ENCODE measurements around the gene UTP20. TPM values are rescaled to one million over a fixed set of nuclear protein-coding genes. Genes with fewer than 3 reads are reported as not detected.

The UTP20 gene
- polyA plus RNA-seq (ENCODE audit: insufficient read length): 22.3 TPM
- long read RNA-seq, donor 1: 0 reads
- long read RNA-seq, donor 2: 0 reads
- long read RNA-seq, donor 3: 0 reads
- long read RNA-seq, donor 4: 0 reads
- long read RNA-seq, donor 5: 0 reads
- long read RNA-seq, donor 6, partial matches to known transcripts: 30 of 30 reads
- long read RNA-seq, donor 6, other reads (novel, unspliced or antisense): 0 of 30 reads
- long read RNA-seq, donor 7, full-length matches to known transcripts: 2 of 2 reads
- long read RNA-seq, donor 7, partial matches to known transcripts: 0 of 2 reads
- long read RNA-seq, donor 7, other reads (novel, unspliced or antisense): 0 of 2 reads
- long read RNA-seq, donor 8, partial matches to known transcripts: 0 of 1 reads
- long read RNA-seq, donor 8, other reads (novel, unspliced or antisense): 0 of 1 reads

GRCh38 chr12:101280006-101280505 lies at the start of gene UTP20:
UTP20 (plus strand) TSS chr12:101280105; CDS start chr12:101280283, 178 bp downstream.
- DNase-seq: peak; percentile 92

GRCh38 chr12:101230547-101230946 lies 49.4 kb upstream of the UTP20 start:
- no peak for DNase-seq

- DNase-seq: no peak
Measured at GRCh38 chr12:101231636-101232035, 48.3 kb upstream of the UTP20 start.

GRCh38 chr12:101235686-101236085 lies 44.2 kb upstream of the UTP20 start:
- DNase-seq: no peak

GRCh38 chr12:101238306-101238705 lies 41.6 kb upstream of the UTP20 start:
- DNase-seq: no peak

- DNase-seq: no peak
Measured at GRCh38 chr12:101238800-101239329, 41.0 kb upstream of the UTP20 start.

- no peak for DNase-seq
Measured at GRCh38 chr12:101243074-101243473, 36.8 kb upstream of the UTP20 start.

GRCh38 chr12:101243616-101244015 lies 36.3 kb upstream of the UTP20 start:
- no peak for DNase-seq

GRCh38 chr12:101256266-101256665 lies 23.6 kb upstream of the UTP20 start:
- no peak for DNase-seq

GRCh38 chr12:101257357-101257756 lies 22.5 kb upstream of the UTP20 start:
- DNase-seq: no peak

GRCh38 chr12:101267111-101267510 lies 12.8 kb upstream of the UTP20 start:
- DNase-seq: no peak

GRCh38 chr12:101276433-101276832 lies 3.5 kb upstream of the UTP20 start:
- DNase-seq: no peak

GRCh38 chr12:101277443-101277842 lies 2.5 kb upstream of the UTP20 start:
- no peak for DNase-seq

- no peak for DNase-seq
Measured at GRCh38 chr12:101287357-101287756, 7.5 kb downstream of the UTP20 start.

- no peak for DNase-seq
Measured at GRCh38 chr12:101297661-101298060, 17.8 kb downstream of the UTP20 start.

- no peak for DNase-seq
Measured at GRCh38 chr12:101298426-101298825, 18.5 kb downstream of the UTP20 start.

- no peak for DNase-seq
Measured at GRCh38 chr12:101299346-101299745, 19.4 kb downstream of the UTP20 start.

- no peak for DNase-seq
Measured at GRCh38 chr12:101299931-101300330, 20.0 kb downstream of the UTP20 start.

- DNase-seq: peak; percentile 43
Measured at GRCh38 chr12:101302741-101303140, 22.8 kb downstream of the UTP20 start.

GRCh38 chr12:101305226-101305779 lies 25.4 kb downstream of the UTP20 start:
- no peak for DNase-seq

GRCh38 chr12:101305794-101306193 lies 25.9 kb downstream of the UTP20 start:
- no peak for DNase-seq

GRCh38 chr12:101322480-101322879 lies 42.6 kb downstream of the UTP20 start:
- DNase-seq: no peak

- no peak for DNase-seq
Measured at GRCh38 chr12:101323255-101323654, 43.4 kb downstream of the UTP20 start.

Data from left kidney (tissue), 8 donors.